OCI-LY3 (cell line): ENCODE results near the gene SPPL2A.

Source experiments
- H2AFZ ChIP-seq: fragments of 200-600, 300-600 bp; shearing (Covaris generic); 2 replicates; pipeline ENCODE4 v1.6.0; 2014; ENCODE audit warnings: antibody characterized with exemption, low read depth, low read length
- H3K27ac ChIP-seq: fragments of 200-600, 300-600 bp; sonication (generic); 2 replicates; pipeline ENCODE4 v1.5.1; 2014; ENCODE audit warnings: mild to moderate bottlenecking, low read length, moderate library complexity, mixed read lengths
- H3K27me3 ChIP-seq: fragments of 200-600, 300-600 bp; sonication (generic); 2 replicates; pipeline ENCODE4 v1.6.1; 2014; ENCODE audit warnings: low read depth, low read length, mixed read lengths
- H3K36me3 ChIP-seq: fragments of 200-600, 300-600 bp; sonication (generic); replicated peaks from 2 replicates; pipeline ENCODE3; 2014; ENCODE audit warnings: low read depth, low read length, mixed read lengths
- H3K4me1 ChIP-seq: fragments of 300-600, 200-600 bp; sonication (generic); 2 replicates; pipeline ENCODE4 v1.6.1; 2014; ENCODE audit warnings: low read length, mixed read lengths
- H3K4me2 ChIP-seq: fragments of 200-600, 300-600 bp; sonication (generic); 2 replicates; pipeline ENCODE4 v1.6.1; 2014; ENCODE audit warnings: low read length, mixed read lengths
- H3K4me3 ChIP-seq: fragments of 300-600, 200-600 bp; sonication (generic); 2 replicates; pipeline ENCODE4 v1.5.1; 2014; ENCODE audit warnings: antibody characterized with exemption, mild to moderate bottlenecking, low read length, moderate library complexity
- H3K79me2 ChIP-seq: fragments of 300-600, 200-600 bp; shearing (Covaris generic); 2 replicates; pipeline ENCODE4 v1.6.1; 2014; ENCODE audit warnings: mild to moderate bottlenecking, low read length, mixed read lengths
- H3K9ac ChIP-seq: fragments of 300-600, 200-600 bp; shearing (Covaris generic); 2 replicates; pipeline ENCODE4 v1.6.0; 2014; ENCODE audit warnings: mild to moderate bottlenecking, low read length, moderate library complexity
- H3K9me3 ChIP-seq: fragments of 200-600, 300-600 bp; shearing (Covaris generic); 2 replicates; pipeline ENCODE4 v1.6.1; 2014; ENCODE audit warnings: low read length, mixed read lengths; ENCODE audit not compliant: insufficient read depth
- H4K20me1 ChIP-seq: fragments of 200-600, 300-600 bp; sonication (generic); 2 replicates; pipeline ENCODE4 v1.6.1; 2016; ENCODE audit warnings: low read length, mixed read lengths; ENCODE audit not compliant: insufficient read depth
- CTCF ChIP-seq: fragments of 200-600, 300-600 bp; sonication (generic); IDR thresholded peaks from 2 replicates; pipeline ENCODE4 v1.5.1; 2014; ENCODE audit warnings: antibody characterized with exemption, low read length, low read depth
- EZH2phosphoT487 ChIP-seq: fragments of 200-600 bp; shearing (Covaris generic); IDR thresholded peaks from 2 replicates; pipeline ENCODE4 v1.6.1; 2018; ENCODE audit warnings: antibody characterized with exemption, mixed run types, low read depth

The SPPL2A gene

GRCh38 chr15:50751394-50751793, 14.1 kb downstream of the SPPL2A start:
- TF ChIP-seq EZH2phosphoT487 (no peak), CTCF (no peak)
- Histone ChIP-seq H3K9me3 (no peaks in the 10 kb centered on the region), H3K36me3 (peaks cover 10% of the 10 kb centered on the region), H3K4me2 (no peak overlapping the region), H3K4me1 (peaks cover 5% of the 10 kb centered on the region; the same call in 1 of the 2 replicates), H3K27me3 (no peaks in the 10 kb centered on the region), H3K4me3 (no peak overlapping the region), H3K9ac (no peak overlapping the region), H4K20me1 (peaks cover 41% of the 10 kb centered on the region), H2AFZ (no peak overlapping the region), H3K27ac (no peak overlapping the region), H3K79me2 (peaks cover 63% of the 10 kb centered on the region)

- Histone ChIP-seq H3K4me1 (peaks cover 5% of the 10 kb centered on the region; the same call in 1 of the 2 replicates), H3K9me3 (no peaks in the 10 kb centered on the region), H3K27ac (no peak overlapping the region), H3K79me2 (peaks cover 51% of the 10 kb centered on the region), H3K9ac (no peak overlapping the region), H4K20me1 (peaks cover 41% of the 10 kb centered on the region), H2AFZ (no peak overlapping the region), H3K4me3 (no peak overlapping the region), H3K4me2 (no peak overlapping the region), H3K36me3 (peaks cover 10% of the 10 kb centered on the region), H3K27me3 (no peaks in the 10 kb centered on the region)
- no peak for TF ChIP-seq CTCF
- no peak for TF ChIP-seq EZH2phosphoT487
Measured at GRCh38 chr15:50750227-50750705, 15.2 kb downstream of the SPPL2A start.

DNA sequence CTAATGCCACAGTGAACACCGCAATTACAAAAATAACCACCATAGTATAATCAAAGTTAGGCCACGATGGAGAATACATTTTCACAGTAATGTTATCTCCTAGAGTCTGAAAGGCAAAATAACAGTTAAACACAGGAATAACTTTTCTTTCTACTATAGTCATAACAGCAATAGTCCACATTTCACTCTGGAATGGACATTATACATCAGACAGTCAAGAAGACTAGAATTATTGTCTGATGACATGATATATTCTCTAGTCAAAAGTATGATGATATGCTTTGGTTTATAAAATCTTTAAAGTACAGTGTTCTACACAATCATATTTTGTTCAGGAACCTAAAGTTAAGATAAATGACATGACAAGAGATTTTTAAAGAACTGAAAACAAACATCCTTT, 18.0 kb downstream of the SPPL2A start:
- Histone ChIP-seq H3K4me1 (no peaks in the 10 kb centered on the region), H3K9me3 (no peaks in the 10 kb centered on the region), H3K9ac (no peak overlapping the region), H4K20me1 (peaks cover 19% of the 10 kb centered on the region; the same call in 1 of the 2 replicates), H3K27me3 (no peaks in the 10 kb centered on the region), H3K4me2 (no peak overlapping the region), H3K27ac (no peak overlapping the region), H3K79me2 (peaks cover 24% of the 10 kb centered on the region), H3K36me3 (peaks cover 10% of the 10 kb centered on the region), H2AFZ (no peak overlapping the region), H3K4me3 (no peak overlapping the region)
- TF ChIP-seq EZH2phosphoT487 (no peak), CTCF (no peak)

DNA sequence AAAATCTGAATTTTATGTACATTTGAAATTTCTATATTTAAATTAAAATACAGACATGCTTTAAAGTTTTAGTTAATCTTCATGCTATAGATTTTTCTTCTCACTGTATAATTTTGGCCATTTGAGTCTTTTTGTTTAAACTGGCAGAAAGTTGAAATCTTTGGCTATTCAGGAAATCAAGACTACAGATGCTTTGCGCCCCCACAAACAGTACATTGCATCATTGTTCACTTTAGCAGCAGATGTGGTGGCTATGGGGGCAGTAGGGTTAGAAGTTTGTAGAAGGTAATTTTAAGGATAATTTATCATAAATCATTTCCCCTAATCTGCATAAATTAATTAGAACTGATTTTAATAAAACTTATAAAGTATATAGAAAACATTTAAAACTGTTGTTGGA, 20.9 kb downstream of the SPPL2A start:
- TF ChIP-seq EZH2phosphoT487 (no peak), CTCF (no peak)
- no peaks in the 10 kb centered on the region for H3K9me3 ChIP-seq
- no peaks in the 10 kb centered on the region for H3K4me1 ChIP-seq
- H3K9ac ChIP-seq = no peak overlapping the region
- peaks cover 14% of the 10 kb centered on the region for H3K36me3 ChIP-seq
- H3K4me2 ChIP-seq = no peak overlapping the region
- no peaks in the 10 kb centered on the region for H4K20me1 ChIP-seq
- no peaks in the 10 kb centered on the region for H3K79me2 ChIP-seq
- no peaks in the 10 kb centered on the region for H3K27me3 ChIP-seq
- H3K4me3 ChIP-seq = no peak overlapping the region
- H3K27ac ChIP-seq = no peak overlapping the region
- no peak overlapping the region for H2AFZ ChIP-seq
